HG03342 (cell line): ENCODE data around the gene CNIH4.
"Not testable (repeated sequence)": the region's sequence is repeated elsewhere in the genome, so short reads cannot be mapped to it uniquely, and the experiment has no call there.

Source experiments
- ATAC-seq: cut with Tn5 transposase; IDR thresholded peaks from one replicate; pipeline ENCODE4 v1.9.1; 2021; ENCODE audit warnings: mild to moderate bottlenecking, moderate library complexity; ENCODE audit not compliant: unreplicated experiment

The CNIH4 gene

GRCh38 chr1:224356685-224357625, at the start of gene CNIH4:
TSS of gene CNIH4 (plus strand) at chr1:224356879. CDS start at chr1:224356925, 46 bp downstream.
- ATAC-seq: peak; percentile 98

GRCh38 chr1:224308064-224308463, 48.6 kb upstream of the CNIH4 start:
- ATAC-seq: no peak

GRCh38 chr1:224311503-224311902, 45.2 kb upstream of the CNIH4 start:
- ATAC-seq: not testable (repeated sequence)

- no peak for ATAC-seq
Observed at GRCh38 chr1:224312025-224312424, 44.7 kb upstream of the CNIH4 start.

- ATAC-seq: no peak
Observed at GRCh38 chr1:224317383-224318045, 39.2 kb upstream of the CNIH4 start.

- ATAC-seq: no peak
Observed at GRCh38 chr1:224321706-224322105, 35.0 kb upstream of the CNIH4 start.

GRCh38 chr1:224325959-224326358, 30.7 kb upstream of the CNIH4 start:
- no peak for ATAC-seq

GRCh38 chr1:224328644-224329043, 28.0 kb upstream of the CNIH4 start:
- ATAC-seq: no peak

- no peak for ATAC-seq
Observed at GRCh38 chr1:224329484-224329841, 27.2 kb upstream of the CNIH4 start.

- peak; percentile 72 for ATAC-seq
Observed at GRCh38 chr1:224329842-224330753, 26.6 kb upstream of the CNIH4 start, which contains the start of gene NVL. TSS of gene NVL (minus strand) at chr1:224330172. CDS start at chr1:224330127, 45 bp downstream.

- ATAC-seq: no peak
Observed at GRCh38 chr1:224331326-224331725, 25.4 kb upstream of the CNIH4 start.

GRCh38 chr1:224331824-224332223, 24.9 kb upstream of the CNIH4 start:
- ATAC-seq: no peak

GRCh38 chr1:224333309-224333926, 23.3 kb upstream of the CNIH4 start:
- peak; percentile 45 for ATAC-seq

GRCh38 chr1:224333939-224334786, 22.5 kb upstream of the CNIH4 start:
- no peak for ATAC-seq

GRCh38 chr1:224338150-224338838, 18.4 kb upstream of the CNIH4 start:
- ATAC-seq: no peak

- no peak for ATAC-seq
Observed at GRCh38 chr1:224339442-224340033, 17.1 kb upstream of the CNIH4 start.

- peak; percentile 67 for ATAC-seq
Observed at GRCh38 chr1:224340453-224341384, 16.0 kb upstream of the CNIH4 start.
